SU-DHL-6 (cell line): Measurements from ENCODE around the gene ACADSB.

Experiments
- H2AFZ ChIP-seq: fragments of 200-600 bp; sonication (generic); 2 replicates; pipeline ENCODE4 v1.6.1; 2014; ENCODE audit warnings: low read depth, mild to moderate bottlenecking, moderate library complexity, mixed read lengths, antibody characterized with exemption, low read length; ENCODE audit not compliant: severe bottlenecking
- H3F3A ChIP-seq: fragments of 200-600 bp; shearing (Covaris generic); 2 replicates; pipeline ENCODE4 v1.6.0; 2016; ENCODE audit warnings: antibody characterized with exemption, mild to moderate bottlenecking; ENCODE audit not compliant: insufficient read depth
- H3K27ac ChIP-seq: fragments of 200-600 bp; sonication (generic); 2 replicates; pipeline ENCODE4 v1.5.1; 2016; ENCODE audit warnings: low read depth, mild to moderate bottlenecking, low read length, moderate library complexity, mixed read lengths
- H3K27me3 ChIP-seq: fragments of 200-600 bp; sonication (generic), shearing (Covaris generic); 2 replicates; pipeline ENCODE4 v1.6.0; 2014; ENCODE audit warnings: mild to moderate bottlenecking, low read length
- H3K36me3 ChIP-seq: fragments of 200-600 bp; sonication (generic); 2 replicates; pipeline ENCODE4 v1.6.1; 2014; ENCODE audit warnings: mild to moderate bottlenecking, low read length, mixed read lengths
- H3K4me2 ChIP-seq: fragments of 300-600, 200-600 bp; shearing (Covaris generic), sonication (generic); 2 replicates; pipeline ENCODE4 v1.6.0; 2014; ENCODE audit warnings: low read length, low read depth, mild to moderate bottlenecking; ENCODE audit not compliant: poor library complexity, severe bottlenecking
- H3K4me3 ChIP-seq: fragments of 200-600 bp; sonication (generic); 2 replicates; pipeline ENCODE4 v1.5.1; 2014; ENCODE audit warnings: antibody characterized with exemption, low read length, mild to moderate bottlenecking, mixed read lengths; ENCODE audit not compliant: insufficient read depth, poor library complexity, severe bottlenecking
- H3K79me2 ChIP-seq: fragments of 200-600 bp; sonication (generic); 2 replicates; pipeline ENCODE4 v1.6.1; 2014; ENCODE audit warnings: mild to moderate bottlenecking, low read length, moderate library complexity; ENCODE audit not compliant: insufficient read depth
- H3K9ac ChIP-seq: fragments of 200-600 bp; sonication (generic); 2 replicates; pipeline ENCODE4 v1.7.0; 2014; ENCODE audit warnings: mild to moderate bottlenecking, low read length
- H3K9me2 ChIP-seq: fragments of 200-600 bp; sonication (generic); replicated peaks from 2 replicates; pipeline ENCODE4 v1.6.1; 2014; ENCODE audit warnings: low read length; ENCODE audit not compliant: insufficient read depth
- H3K9me3 ChIP-seq: fragments of 200-600 bp; sonication (generic); 2 replicates; pipeline ENCODE4 v1.6.1; 2014; ENCODE audit warnings: low read length, mixed read lengths; ENCODE audit not compliant: insufficient read depth
- H4K20me1 ChIP-seq: fragments of 200-600 bp; sonication (generic); 2 replicates; pipeline ENCODE4 v1.6.1; 2014; ENCODE audit warnings: low read depth, mild to moderate bottlenecking, antibody characterized with exemption, low read length, moderate library complexity, mixed read lengths
- EZH2phosphoT487 ChIP-seq: fragments of 200-600 bp; sonication (generic), shearing (Covaris generic); conservative IDR thresholded peaks from 2 replicates; pipeline ENCODE4 v1.6.1; 2018; ENCODE audit warnings: mild to moderate bottlenecking, antibody characterized with exemption, low read length, moderate library complexity, mixed read lengths
- TF ChIP-seq, protein P1 (sequence below): fragments of 200-600 bp; sonication (generic); IDR thresholded peaks from one replicate; pipeline ENCODE4 v1.5.1; 2017; ENCODE audit warnings: antibody characterized with exemption, mild to moderate bottlenecking, low read length, moderate library complexity; ENCODE audit not compliant: insufficient read depth, poor library complexity, severe bottlenecking

Gene ACADSB

DNA sequence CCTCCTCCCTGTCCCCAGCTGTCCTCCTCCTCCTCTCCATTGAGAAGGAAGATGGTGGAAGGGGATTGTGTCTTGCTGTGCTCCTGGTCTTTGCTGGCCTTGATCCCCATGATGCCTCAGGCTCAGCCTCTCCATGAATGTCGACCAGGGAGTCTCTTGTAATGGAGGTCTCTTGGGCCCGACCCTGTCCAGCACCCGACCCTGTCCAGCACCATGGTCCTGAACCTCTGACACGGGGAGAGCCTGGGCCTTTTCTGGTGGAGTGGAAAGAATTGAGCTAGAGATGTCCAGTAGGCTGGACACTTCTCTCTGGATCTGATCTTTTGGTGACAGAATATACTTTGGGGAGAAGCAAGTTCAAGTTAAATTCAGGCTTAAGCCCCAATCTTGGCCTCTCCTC, 84.7 kb downstream of the ACADSB start:
- H3K79me2 ChIP-seq: no peaks in the 10 kb centered on the region

DNA sequence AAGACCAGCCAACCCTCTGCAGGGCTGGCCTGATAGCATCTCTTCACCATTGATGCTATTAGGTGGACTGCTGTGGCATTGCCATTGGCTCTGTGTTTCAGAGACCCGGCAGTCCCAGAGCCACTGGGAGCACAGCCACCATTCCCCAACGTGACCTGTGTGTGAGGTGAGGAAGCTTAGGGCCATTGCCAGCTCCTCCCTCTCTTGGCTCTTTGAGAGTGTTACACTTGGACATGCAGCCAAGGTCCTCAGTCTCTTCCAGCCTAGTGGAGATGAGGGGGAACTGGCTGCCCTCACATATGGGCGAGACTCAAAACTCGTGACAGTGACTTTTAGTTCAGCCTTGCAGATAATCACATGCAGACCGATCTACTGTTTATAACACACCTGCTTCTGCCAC, 87.6 kb downstream of the ACADSB start:
- Histone ChIP-seq H3K36me3 (no peaks in the 10 kb centered on the region), H3K9ac (no peak overlapping the region), H3K4me3 (no peak overlapping the region), H3K9me3 (no peaks in the 10 kb centered on the region), H3K27ac (no peak overlapping the region), H3K4me2 (no peak overlapping the region), H4K20me1 (no peaks in the 10 kb centered on the region), H3K79me2 (no peaks in the 10 kb centered on the region), H3K27me3 (no peaks in the 10 kb centered on the region), H2AFZ (no peak overlapping the region), H3F3A (no peaks in the 10 kb centered on the region), H3K9me2 (no peaks in the 10 kb centered on the region)
- TF ChIP-seq, protein P1, sequence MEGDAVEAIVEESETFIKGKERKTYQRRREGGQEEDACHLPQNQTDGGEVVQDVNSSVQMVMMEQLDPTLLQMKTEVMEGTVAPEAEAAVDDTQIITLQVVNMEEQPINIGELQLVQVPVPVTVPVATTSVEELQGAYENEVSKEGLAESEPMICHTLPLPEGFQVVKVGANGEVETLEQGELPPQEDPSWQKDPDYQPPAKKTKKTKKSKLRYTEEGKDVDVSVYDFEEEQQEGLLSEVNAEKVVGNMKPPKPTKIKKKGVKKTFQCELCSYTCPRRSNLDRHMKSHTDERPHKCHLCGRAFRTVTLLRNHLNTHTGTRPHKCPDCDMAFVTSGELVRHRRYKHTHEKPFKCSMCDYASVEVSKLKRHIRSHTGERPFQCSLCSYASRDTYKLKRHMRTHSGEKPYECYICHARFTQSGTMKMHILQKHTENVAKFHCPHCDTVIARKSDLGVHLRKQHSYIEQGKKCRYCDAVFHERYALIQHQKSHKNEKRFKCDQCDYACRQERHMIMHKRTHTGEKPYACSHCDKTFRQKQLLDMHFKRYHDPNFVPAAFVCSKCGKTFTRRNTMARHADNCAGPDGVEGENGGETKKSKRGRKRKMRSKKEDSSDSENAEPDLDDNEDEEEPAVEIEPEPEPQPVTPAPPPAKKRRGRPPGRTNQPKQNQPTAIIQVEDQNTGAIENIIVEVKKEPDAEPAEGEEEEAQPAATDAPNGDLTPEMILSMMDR: no peak
- no peak for TF ChIP-seq EZH2phosphoT487

More for the DNA sequence above, 84.7 kb downstream of the ACADSB start:
- TF ChIP-seq EZH2phosphoT487: no peak
- TF ChIP-seq, protein P1: no peak
- Histone ChIP-seq H3F3A (no peaks in the 10 kb centered on the region), H4K20me1 (no peaks in the 10 kb centered on the region), H3K36me3 (no peaks in the 10 kb centered on the region), H3K4me2 (no peak overlapping the region), H3K9ac (no peak overlapping the region), H3K27ac (no peak overlapping the region), H3K9me2 (no peaks in the 10 kb centered on the region), H3K9me3 (no peaks in the 10 kb centered on the region), H3K4me3 (no peak overlapping the region), H3K27me3 (no peaks in the 10 kb centered on the region), H2AFZ (no peak overlapping the region)

DNA sequence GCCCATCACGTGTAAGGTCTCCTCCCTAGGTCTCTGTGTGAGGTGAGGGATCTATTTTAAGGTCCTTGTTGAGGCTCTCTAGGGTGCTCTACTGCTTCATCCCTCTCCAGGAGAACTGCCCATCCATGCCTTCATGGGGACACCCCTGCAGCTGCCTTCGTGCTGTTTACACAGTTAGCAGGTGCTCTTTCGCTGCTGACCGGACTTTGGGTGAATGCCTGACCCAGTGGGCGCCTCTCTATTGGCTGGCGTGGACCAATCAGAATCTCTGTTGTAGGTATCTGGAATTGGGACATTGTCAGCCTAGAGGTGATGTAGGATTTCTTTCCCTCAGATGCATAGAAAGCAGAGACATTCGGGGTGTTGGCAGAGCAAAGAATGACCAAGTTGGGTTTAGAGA, 88.2 kb downstream of the ACADSB start:
- Histone ChIP-seq H3K79me2 (no peaks in the 10 kb centered on the region), H2AFZ (no peak overlapping the region), H3K27ac (no peak overlapping the region), H3F3A (no peaks in the 10 kb centered on the region), H3K4me3 (no peak overlapping the region), H3K4me2 (no peak overlapping the region), H4K20me1 (no peaks in the 10 kb centered on the region), H3K9ac (no peak overlapping the region), H3K36me3 (no peaks in the 10 kb centered on the region), H3K9me3 (no peaks in the 10 kb centered on the region), H3K27me3 (no peaks in the 10 kb centered on the region), H3K9me2 (no peaks in the 10 kb centered on the region)
- no peak for TF ChIP-seq EZH2phosphoT487
- TF ChIP-seq, protein P1: no peak
